ENCODE data around the gene GGN. TPM values are rescaled to one million over a fixed set of nuclear protein-coding genes. Genes with fewer than 3 reads are reported as not detected.

Gene GGN
- total RNA-seq, 1 experiment from 2014 or later = 1.5 TPM

GRCh38 chr19:38433268-38433733 is 45.5 kb upstream of the GGN start, which contains the start of gene RYR1:
TSS of gene RYR1 (plus strand) at chr19:38433691. CDS start at chr19:38433830, 139 bp downstream.
- DNase-seq = peak; percentile 97
- Histone ChIP-seq H3K79me2 (ENCODE audit: insufficient read depth, low read length) (no peaks in the 10 kb centered on the region), H3T11ph (ENCODE audit: low read length) (no peak within 1 kb of the TSS), H3K79me1 (ENCODE audit: insufficient read depth, low read depth, low read length, poor library complexity, severe bottlenecking) (no peaks in the 10 kb centered on the region), H3K18ac (ENCODE audit: insufficient read length, low read depth, low read length) (peak within 1 kb of the TSS; percentile 28), H2BK12ac (ENCODE audit: insufficient read length, low read depth, low read length) (no peak within 1 kb of the TSS), H2BK120ac (ENCODE audit: low read depth, low read length, poor library complexity, severe bottlenecking) (no peak within 1 kb of the TSS), H2AK5ac (ENCODE audit: insufficient read length, low read length) (no peak within 1 kb of the TSS), H3K23me2 (ENCODE audit: insufficient read length, low read depth, low read length, poor library complexity, severe bottlenecking) (peaks cover 8% of the 10 kb centered on the region), H4K20me1 (ENCODE audit: control insufficient read depth, insufficient read depth, insufficient read length) (no peaks in the 10 kb centered on the region), H3K23ac (ENCODE audit: insufficient read length, low read depth, low read length) (no peak within 1 kb of the TSS), H3K27me3 (ENCODE audit: insufficient read depth, low read length) (no peaks in the 10 kb centered on the region), H3K4me2 (ENCODE audit: insufficient read depth, insufficient read length, low read length) (peak within 1 kb of the TSS; percentile 81), H3K9me3 (ENCODE audit: control insufficient read depth, low read depth, low read length) (no peaks in the 10 kb centered on the region), H2AFZ (ENCODE audit: low read length) (no peak within 1 kb of the TSS), H4K5ac (ENCODE audit: insufficient read length, low read depth, low read length) (no peak within 1 kb of the TSS), H2BK20ac (ENCODE audit: low read depth, low read length, poor library complexity, severe bottlenecking) (no peak within 1 kb of the TSS), H3K27ac (ENCODE audit: insufficient read length, low read depth, low read length) (no peak within 1 kb of the TSS), H2BK5ac (ENCODE audit: insufficient read length, low read length) (no peak within 1 kb of the TSS), H3K9ac (ENCODE audit: extremely low read depth, insufficient read length, low read length) (peak within 1 kb of the TSS; percentile 20), H4K8ac (replicated peaks; ENCODE audit: insufficient read length, low read depth, low read length) (no peak within 1 kb of the TSS), H2BK15ac (ENCODE audit: low read depth, low read length) (no peak within 1 kb of the TSS), H4K91ac (ENCODE audit: insufficient read length, low read depth, low read length) (no peak within 1 kb of the TSS), H3K4me1 (ENCODE audit: insufficient read depth, low read length) (no peaks in the 10 kb centered on the region), H3K4ac (ENCODE audit: low read depth, low read length) (no peak within 1 kb of the TSS), H3K56ac (ENCODE audit: insufficient read length, low read depth, low read length) (no peak within 1 kb of the TSS), H3K14ac (ENCODE audit: insufficient read depth, low read length) (no peak within 1 kb of the TSS)
- peaks cover 17 to 22% of the 10 kb centered on the region in 2 experiments for H3K4me1 Mint-ChIP-seq
- peak within 1 kb of the TSS; percentile 55 to 84 for H3K4me3 Mint-ChIP-seq
- no CpG with 5 or more reads among the region's 20 CpGs for WGBS (ENCODE audit: extremely low coverage, insufficient read length, low lambda C conversion rate)
- no peaks in the 10 kb centered on the region for H3K27me3 Mint-ChIP-seq (ENCODE audit: low read depth)
- TF ChIP-seq CTCF (conservative IDR thresholded peaks at IDR 0.05) = no peak
- H3K36me3 Mint-ChIP-seq (ENCODE audit: insufficient read depth in 1 of 3, low read depth in 3 of 3) = peaks cover 0 to 8% (median 5%) of the 10 kb centered on the region in 3 experiments; a peak in 3 of 7 replicates
- H3K9me3 Mint-ChIP-seq = no peaks in the 10 kb centered on the region
- peak within 1 kb of the TSS; percentile 5 to 91 (median 60); a peak in 6 of 7 replicates for H3K27ac Mint-ChIP-seq

Data from H9 (cell line).